Measurements from ENCODE around the gene PDE6A. TPM values are rescaled to one million over a fixed set of nuclear protein-coding genes. Genes with fewer than 3 reads are reported as not detected.

The PDE6A gene
- total RNA-seq, 2 experiments from 2014 or later, result not detected

- peaks cover 0 to 9% of the 10 kb centered on the region in 2 experiments for H3K27me3 ChIP-seq (ENCODE audit: control insufficient read depth in 1 of 2, insufficient read depth in 2 of 2, low read length in 2 of 2)
- CTCF ChIA-PET, result no interaction called here
- H3K27me3 Mint-ChIP-seq, result peaks cover 34% of the 10 kb centered on the region
These were observed 36.8 kb downstream of the PDE6A start for GRCh38 chr5:149907828-149908227.

GRCh38 chr5:149904977-149905376 lies 39.6 kb downstream of the PDE6A start:
- Mint-ChIP-seq H3K9me3 (no peaks in the 10 kb centered on the region), H3K27ac (no peak overlapping the region), H3K27me3 (peaks cover 16% of the 10 kb centered on the region), H3K36me3 (ENCODE audit: low read depth) (no peaks in the 10 kb centered on the region), H3K4me1 (ENCODE audit: low read depth) (no peaks in the 10 kb centered on the region), H3K4me3 (no peak overlapping the region)
- TF ChIP-seq CTCF (IDR thresholded peaks at IDR 0.05), result no peak
- H3K27ac ChIP-seq (ENCODE audit: low read depth in 1 of 2, low read length in 2 of 2), result no peak overlapping the region
- POLR2A ChIA-PET, result no interaction called here
- no peak overlapping the region for H3K4me3 ChIP-seq (ENCODE audit: low read length)
- ATAC-seq (ENCODE audit: poor library complexity) (no peak), DNase-seq (no peak)
- H3K27me3 ChIP-seq (ENCODE audit: control insufficient read depth in 1 of 2, insufficient read depth in 2 of 2, low read length in 2 of 2), result peaks cover 0 to 3% of the 10 kb centered on the region in 2 experiments
- CTCF ChIA-PET, result no interaction called here
- no peaks in the 10 kb centered on the region for H3K36me3 ChIP-seq (ENCODE audit: insufficient read depth, low read length)
- no peaks in the 10 kb centered on the region for H3K9me3 ChIP-seq (ENCODE audit: control insufficient read depth in 1 of 2, insufficient read depth in 1 of 2, low read length in 2 of 2)
- intact Hi-C loops (cut with DNase I, micrococcal nuclease), result no loop called here
- H3K4me1 ChIP-seq (ENCODE audit: insufficient read depth, low read length), result no peaks in the 10 kb centered on the region

More at GRCh38 chr5:149907828-149908227, 36.8 kb downstream of the PDE6A start:
- no peak overlapping the region for H3K27ac Mint-ChIP-seq
- POLR2A ChIA-PET, result no interaction called here
- Histone ChIP-seq H3K4me1 (ENCODE audit: insufficient read depth, low read length) (no peaks in the 10 kb centered on the region), H3K36me3 (ENCODE audit: insufficient read depth, low read length) (no peaks in the 10 kb centered on the region), H3K27ac (ENCODE audit: low read depth in 1 of 2, low read length in 2 of 2) (no peak overlapping the region), H3K4me3 (ENCODE audit: low read length) (no peak overlapping the region), H3K9me3 (ENCODE audit: control insufficient read depth in 1 of 2, insufficient read depth in 1 of 2, low read length in 2 of 2) (no peaks in the 10 kb centered on the region)
- DNase-seq, result no peak
- intact Hi-C loops (cut with DNase I, micrococcal nuclease), result no loop called here
- H3K4me1 Mint-ChIP-seq (ENCODE audit: low read depth), result no peaks in the 10 kb centered on the region
- no peaks in the 10 kb centered on the region for H3K36me3 Mint-ChIP-seq (ENCODE audit: low read depth)
- TF ChIP-seq CTCF (IDR thresholded peaks at IDR 0.05), result no peak
- H3K9me3 Mint-ChIP-seq, result no peaks in the 10 kb centered on the region
- ATAC-seq (ENCODE audit: poor library complexity), result no peak
- no peak overlapping the region for H3K4me3 Mint-ChIP-seq

DNA sequence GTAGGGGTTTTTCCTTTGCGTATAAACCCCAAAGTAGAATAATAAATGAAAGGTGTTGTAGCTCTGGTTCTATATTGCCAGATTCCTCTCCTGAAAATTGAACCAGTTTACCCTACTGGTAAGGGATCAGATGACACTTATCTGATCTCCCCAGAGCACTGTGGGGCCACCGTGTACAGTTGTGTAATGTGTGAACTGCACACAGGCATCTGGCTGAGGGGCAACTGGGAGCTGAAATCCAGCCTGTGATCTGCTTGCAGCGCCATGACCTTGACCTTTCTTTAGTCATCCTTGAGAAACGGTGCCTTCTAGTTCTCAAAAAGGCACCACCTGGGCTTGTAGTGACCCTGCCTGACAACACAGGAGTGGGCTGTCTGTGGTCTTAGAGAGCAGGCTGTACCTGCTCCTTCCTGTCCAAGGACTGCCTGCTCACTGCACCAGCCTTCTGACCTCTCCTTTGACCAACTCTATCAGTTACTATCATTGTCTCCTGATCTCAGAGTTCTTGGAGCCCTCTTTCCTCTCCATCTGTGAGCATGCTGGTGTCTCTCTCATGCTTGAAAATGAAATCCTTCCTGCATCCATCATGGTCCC lies 40.2 kb downstream of the PDE6A start:
- Mint-ChIP-seq H3K27ac (no peak overlapping the region), H3K9me3 (no peaks in the 10 kb centered on the region), H3K4me1 (ENCODE audit: low read depth) (no peaks in the 10 kb centered on the region), H3K27me3 (peaks cover 14% of the 10 kb centered on the region), H3K4me3 (no peak overlapping the region), H3K36me3 (ENCODE audit: low read depth) (no peaks in the 10 kb centered on the region)
- H3K4me1 ChIP-seq (ENCODE audit: insufficient read depth, low read length), result no peaks in the 10 kb centered on the region
- H3K27me3 ChIP-seq (ENCODE audit: control insufficient read depth in 1 of 2, insufficient read depth in 2 of 2, low read length in 2 of 2), result peaks cover 0 to 3% of the 10 kb centered on the region in 2 experiments
- no peak overlapping the region for H3K27ac ChIP-seq (ENCODE audit: low read depth in 1 of 2, low read length in 2 of 2)
- CTCF ChIA-PET, result no interaction called here
- no peak for TF ChIP-seq CTCF (IDR thresholded peaks at IDR 0.05)
- H3K9me3 ChIP-seq (ENCODE audit: control insufficient read depth in 1 of 2, insufficient read depth in 1 of 2, low read length in 2 of 2), result no peaks in the 10 kb centered on the region
- POLR2A ChIA-PET, result no interaction called here
- no peak overlapping the region for H3K4me3 ChIP-seq (ENCODE audit: low read length)
- intact Hi-C loops (cut with DNase I, micrococcal nuclease), result no loop called here
- ATAC-seq (ENCODE audit: poor library complexity) (no peak), DNase-seq (no peak)
- H3K36me3 ChIP-seq (ENCODE audit: insufficient read depth, low read length), result no peaks in the 10 kb centered on the region

Measured in CD4-positive, alpha-beta T cell (primary cell).